Left ventricle myocardium inferior (tissue), 1 donor: ENCODE data around the gene PIGQ. TPM values are rescaled to one million over a fixed set of nuclear protein-coding genes. Genes with fewer than 3 reads are reported as not detected.

ENCODE experiments used
- DNase-seq: peaks from one replicate; pipeline ENCODE4 v3.0.0-alpha.2; 2020
- H3K27ac ChIP-seq: fragments of 200-600 bp; replicated peaks from 2 replicates; pipeline ENCODE4 v1.8.0; 2021
- H3K27me3 ChIP-seq: fragments of 200-600 bp; 2 replicates; pipeline ENCODE4 v1.8.0; 2021; ENCODE audit warnings: low read depth
- H3K36me3 ChIP-seq: fragments of 200-600 bp; 2 replicates; pipeline ENCODE4 v1.8.0; 2021
- H3K4me1 ChIP-seq: fragments of 200-600 bp; 2 replicates; pipeline ENCODE4 v1.8.0; 2021
- H3K4me3 ChIP-seq: fragments of 200-600 bp; 2 replicates; pipeline ENCODE4 v1.8.0; 2021; ENCODE audit warnings: mild to moderate bottlenecking, moderate library complexity
- H3K9me3 ChIP-seq: fragments of 200-600 bp; replicated peaks from 2 replicates; pipeline ENCODE4 v1.8.0; 2021
- CTCF ChIP-seq: fragments of 200-600 bp; IDR thresholded peaks from 2 replicates; pipeline ENCODE4 v1.8.0; 2021; ENCODE audit warnings: antibody characterized with exemption, mild to moderate bottlenecking, borderline replicate concordance
- intact Hi-C: fragments of 100-400 bp; cut with micrococcal nuclease; formaldehyde crosslinking; loops from one replicate; pipeline ENCODE4 v1.11.0; 2022
- total RNA-seq: library from RNA; stranded (reverse); fragmentation: NEBNext Ultra II Directional; extraction: Animal tissue kit (Norgen Biotek cat#: 25700); gene quantifications from one replicate; pipeline ENCODE4 v1.2.1, GENCODE V29; 2021
- donor health status: DM: no; HTN: yes; CAD: no; lungs with severe emphysema.

Gene PIGQ
- total RNA-seq, 1 donor from 2014 or later: 21.4 TPM

GRCh38 chr16:527015-527903 lies 42.5 kb upstream of the PIGQ start, which contains the start of gene CAPN15:
Gene CAPN15 (plus strand): TSS chr16:527712. CDS start chr16:546839, 19,127 bp downstream.
- H3K9me3 ChIP-seq: no peaks in the 10 kb centered on the region
- no peaks in the 10 kb centered on the region for H3K36me3 ChIP-seq
- DNase-seq: peak; percentile 87
- intact Hi-C loops: no loop called here
- TF ChIP-seq CTCF: peak; percentile 43
- H3K27me3 ChIP-seq: no peaks in the 10 kb centered on the region
- peaks cover 71% of the 10 kb centered on the region for H3K4me1 ChIP-seq
- H3K4me3 ChIP-seq: peak within 1 kb of the TSS; percentile 86
- peak within 1 kb of the TSS; percentile 95 for H3K27ac ChIP-seq

GRCh38 chr16:528111-529011 lies 41.4 kb upstream of the PIGQ start:
- intact Hi-C loops: no loop called here
- DNase-seq: no peak
- Histone ChIP-seq H3K27me3 (no peaks in the 10 kb centered on the region), H3K27ac (peak overlapping the region; percentile 95), H3K4me1 (peaks cover 75% of the 10 kb centered on the region), H3K36me3 (no peaks in the 10 kb centered on the region), H3K9me3 (no peaks in the 10 kb centered on the region), H3K4me3 (peak overlapping the region; percentile 86)
- TF ChIP-seq CTCF: no peak

GRCh38 chr16:529012-529575 lies 40.7 kb upstream of the PIGQ start:
- Histone ChIP-seq H3K4me1 (peaks cover 80% of the 10 kb centered on the region), H3K9me3 (no peaks in the 10 kb centered on the region), H3K27me3 (no peaks in the 10 kb centered on the region), H3K4me3 (peak overlapping the region; percentile 86), H3K36me3 (no peaks in the 10 kb centered on the region), H3K27ac (peak overlapping the region; percentile 95)
- DNase-seq: no peak
- no peak for TF ChIP-seq CTCF
- intact Hi-C loops: no loop called here

GRCh38 chr16:530111-530817 lies 39.5 kb upstream of the PIGQ start:
- no peak for TF ChIP-seq CTCF
- H3K9me3 ChIP-seq: no peaks in the 10 kb centered on the region
- intact Hi-C loops: no loop called here
- H3K27me3 ChIP-seq: no peaks in the 10 kb centered on the region
- H3K36me3 ChIP-seq: no peaks in the 10 kb centered on the region
- H3K4me3 ChIP-seq: no peak overlapping the region
- H3K27ac ChIP-seq: no peak overlapping the region
- peaks cover 79% of the 10 kb centered on the region for H3K4me1 ChIP-seq
- DNase-seq: no peak
